ENCODE measurements around the gene CLDN20. TPM values are rescaled to one million over a fixed set of nuclear protein-coding genes. Genes with fewer than 3 reads are reported as not detected.

CLDN20 gene
- total and polyA plus RNA-seq, 2 of the 4 experiments (the other 2 are of a cell fraction): not detected

DNA sequence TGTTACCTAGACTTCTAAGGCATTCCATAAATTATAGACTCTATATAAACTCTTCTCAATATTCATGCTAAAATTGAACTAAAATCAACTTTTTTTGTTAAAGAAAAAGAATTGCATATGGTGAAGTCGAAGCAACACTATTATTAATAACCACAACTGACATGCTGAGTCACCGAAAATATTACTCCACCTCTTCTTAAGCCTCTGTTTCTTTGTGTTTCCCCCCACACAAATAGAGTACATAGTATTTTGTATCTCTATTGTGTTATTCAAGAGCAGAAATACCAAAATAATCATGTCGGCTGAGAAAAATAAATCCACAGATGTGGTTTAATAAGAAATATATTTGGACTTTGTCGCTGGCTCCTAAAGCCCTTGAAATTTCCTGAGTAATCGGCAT lies 26.7 kb downstream of the CLDN20 start:
- Histone ChIP-seq H3K4me2 (ENCODE audit: low read depth, low read length) (no peak overlapping the region), H3K9me3 (ENCODE audit: control insufficient read depth, insufficient read depth, low read length) (no peaks in the 10 kb centered on the region), H4K20me1 (ENCODE audit: insufficient read depth, low read length) (no peaks in the 10 kb centered on the region), H3K56ac (ENCODE audit: extremely low read depth, insufficient read depth, low read length) (no peak overlapping the region), H3K4me1 (ENCODE audit: control insufficient read depth, insufficient read depth, low read length) (no peaks in the 10 kb centered on the region), H3K36me3 (ENCODE audit: control insufficient read depth, insufficient read depth, low read length) (peaks cover 6% of the 10 kb centered on the region), H3K14ac (replicated peaks; ENCODE audit: low read depth, low read length) (no peak overlapping the region), H3K9me1 (ENCODE audit: insufficient read depth, low read length) (peaks cover 5% of the 10 kb centered on the region; the same call in 1 of the 2 replicates), H2BK20ac (ENCODE audit: low read depth, low read length) (no peak overlapping the region), H2BK15ac (ENCODE audit: low read depth, low read length) (no peak overlapping the region), H3K27ac (ENCODE audit: insufficient read depth, low read length) (no peak overlapping the region), H4K5ac (ENCODE audit: low read depth, low read length) (no peak overlapping the region), H4K8ac (ENCODE audit: low read depth in 2 of 2, low read length in 2 of 2) (no peak overlapping the region), H3K9ac (ENCODE audit: low read depth, low read length) (no peak overlapping the region), H2BK5ac (ENCODE audit: low read depth, low read length, poor library complexity, severe bottlenecking) (no peak overlapping the region), H3K23ac (ENCODE audit: low read depth, low read length) (no peak overlapping the region), H2AFZ (replicated peaks; ENCODE audit: low read length, poor library complexity) (no peak overlapping the region), H2AK9ac (replicated peaks; ENCODE audit: low read depth, low read length, poor library complexity) (no peak overlapping the region), H3K27me3 (ENCODE audit: control insufficient read depth, insufficient read depth, low read length) (no peaks in the 10 kb centered on the region), H2BK120ac (ENCODE audit: low read depth, low read length) (no peak overlapping the region), H3K4ac (ENCODE audit: low read depth, low read length) (no peak overlapping the region), H3K4me3 (ENCODE audit: insufficient read depth, low read depth, low read length) (no peak overlapping the region), H3K79me1 (ENCODE audit: low read depth in 1 of 2, low read length in 2 of 2) (peaks cover 10 to 22% of the 10 kb centered on the region in 2 experiments; a peak in 3 of 4 replicates), H2AK5ac (ENCODE audit: low read depth, low read length) (no peak overlapping the region), H3K18ac (ENCODE audit: low read depth, low read length) (no peak overlapping the region), H4K91ac (ENCODE audit: insufficient read depth, low read depth, low read length) (no peak overlapping the region)
- in situ Hi-C loops (cut with MboI; ENCODE audit: low sequenced_read_pairs): no loop called here
- ChIA-PET POLR2A (ENCODE audit: unreplicated experiment) (no interaction called here), CTCF (no interaction called here)
- WGBS, 2 experiments (ENCODE audit: extremely low coverage in 2 of 2, insufficient read length in 1 of 2): no CpG with 5 or more reads among the region's 5 CpGs
- TF ChIP-seq RAD21 (IDR thresholded peaks at IDR 0.05; ENCODE audit: low read length) (no peak), SMC3 (IDR thresholded peaks at IDR 0.05; ENCODE audit: low read depth, low read length) (no peak), RCOR1 (IDR thresholded peaks at IDR 0.05; ENCODE audit: insufficient replicate concordance, low read length) (no peak), NFE2L2 (IDR thresholded peaks at IDR 0.05; ENCODE audit: low read depth, low read length) (no peak), MAFK (IDR thresholded peaks at IDR 0.05; ENCODE audit: low read depth, low read length) (no peak), MXI1 (IDR thresholded peaks at IDR 0.05; ENCODE audit: borderline replicate concordance, low read depth, low read length) (no peak), POLR2A (IDR thresholded peaks at IDR 0.05; ENCODE audit: low read depth, low read length) (no peak), CHD1 (IDR thresholded peaks at IDR 0.05; ENCODE audit: low read depth, low read length) (no peak), RFX5 (IDR thresholded peaks at IDR 0.05; ENCODE audit: low read depth, low read length) (no peak), BHLHE40 (IDR thresholded peaks at IDR 0.05; ENCODE audit: low read depth, low read length) (no peak), MAZ (IDR thresholded peaks at IDR 0.05; ENCODE audit: borderline replicate concordance, low read depth, low read length) (no peak), CEBPB (IDR thresholded peaks at IDR 0.05; ENCODE audit: low read depth, low read length) (no peak), FOS (IDR thresholded peaks at IDR 0.05; ENCODE audit: low read depth, low read length) (no peak)
- TF ChIP-seq, protein P1, sequence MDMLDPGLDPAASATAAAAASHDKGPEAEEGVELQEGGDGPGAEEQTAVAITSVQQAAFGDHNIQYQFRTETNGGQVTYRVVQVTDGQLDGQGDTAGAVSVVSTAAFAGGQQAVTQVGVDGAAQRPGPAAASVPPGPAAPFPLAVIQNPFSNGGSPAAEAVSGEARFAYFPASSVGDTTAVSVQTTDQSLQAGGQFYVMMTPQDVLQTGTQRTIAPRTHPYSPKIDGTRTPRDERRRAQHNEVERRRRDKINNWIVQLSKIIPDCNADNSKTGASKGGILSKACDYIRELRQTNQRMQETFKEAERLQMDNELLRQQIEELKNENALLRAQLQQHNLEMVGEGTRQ (IDR thresholded peaks at IDR 0.05; ENCODE audit: low read depth, low read length): no peak
- TF ChIP-seq, protein P2, sequence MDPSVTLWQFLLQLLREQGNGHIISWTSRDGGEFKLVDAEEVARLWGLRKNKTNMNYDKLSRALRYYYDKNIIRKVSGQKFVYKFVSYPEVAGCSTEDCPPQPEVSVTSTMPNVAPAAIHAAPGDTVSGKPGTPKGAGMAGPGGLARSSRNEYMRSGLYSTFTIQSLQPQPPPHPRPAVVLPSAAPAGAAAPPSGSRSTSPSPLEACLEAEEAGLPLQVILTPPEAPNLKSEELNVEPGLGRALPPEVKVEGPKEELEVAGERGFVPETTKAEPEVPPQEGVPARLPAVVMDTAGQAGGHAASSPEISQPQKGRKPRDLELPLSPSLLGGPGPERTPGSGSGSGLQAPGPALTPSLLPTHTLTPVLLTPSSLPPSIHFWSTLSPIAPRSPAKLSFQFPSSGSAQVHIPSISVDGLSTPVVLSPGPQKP (IDR thresholded peaks at IDR 0.05; ENCODE audit: borderline replicate concordance, low read depth, low read length): no peak
- TF ChIP-seq, protein P3, sequence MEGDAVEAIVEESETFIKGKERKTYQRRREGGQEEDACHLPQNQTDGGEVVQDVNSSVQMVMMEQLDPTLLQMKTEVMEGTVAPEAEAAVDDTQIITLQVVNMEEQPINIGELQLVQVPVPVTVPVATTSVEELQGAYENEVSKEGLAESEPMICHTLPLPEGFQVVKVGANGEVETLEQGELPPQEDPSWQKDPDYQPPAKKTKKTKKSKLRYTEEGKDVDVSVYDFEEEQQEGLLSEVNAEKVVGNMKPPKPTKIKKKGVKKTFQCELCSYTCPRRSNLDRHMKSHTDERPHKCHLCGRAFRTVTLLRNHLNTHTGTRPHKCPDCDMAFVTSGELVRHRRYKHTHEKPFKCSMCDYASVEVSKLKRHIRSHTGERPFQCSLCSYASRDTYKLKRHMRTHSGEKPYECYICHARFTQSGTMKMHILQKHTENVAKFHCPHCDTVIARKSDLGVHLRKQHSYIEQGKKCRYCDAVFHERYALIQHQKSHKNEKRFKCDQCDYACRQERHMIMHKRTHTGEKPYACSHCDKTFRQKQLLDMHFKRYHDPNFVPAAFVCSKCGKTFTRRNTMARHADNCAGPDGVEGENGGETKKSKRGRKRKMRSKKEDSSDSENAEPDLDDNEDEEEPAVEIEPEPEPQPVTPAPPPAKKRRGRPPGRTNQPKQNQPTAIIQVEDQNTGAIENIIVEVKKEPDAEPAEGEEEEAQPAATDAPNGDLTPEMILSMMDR (conservative IDR thresholded peaks at IDR 0.05; ENCODE audit: low read depth, low read length): no peak
- intact Hi-C loops (cut with micrococcal nuclease): no loop called here
- ATAC-seq (ENCODE audit: low read depth): no peak
- DNase-seq: no peak
- BruUV-seq (replicated peaks): no TSS peak
- dilution Hi-C loops (cut with HindIII; ENCODE audit: low sequenced_read_pairs, unreplicated experiment): no loop called here

Measured in IMR-90 (cell line).